ENCODE results near the gene FIBP. TPM values are rescaled to one million over a fixed set of nuclear protein-coding genes. Genes with fewer than 3 reads are reported as not detected.

FIBP gene
- polyA plus RNA-seq, 1 donor from 2014 or later, result 248 TPM

Other genes with a start within 250 kb of the FIBP start
- gene RELA, start 225.6 kb downstream of the FIBP start, polyA plus RNA-seq, result 19.3 and 19.5 TPM in 2 replicates
- gene KAT5, start 176.2 kb downstream of the FIBP start, polyA plus RNA-seq, result 102 and 109 TPM in 2 replicates
- gene RNASEH2C, start 167.7 kb downstream of the FIBP start, polyA plus RNA-seq, result 38.4 and 43.8 TPM in 2 replicates
- 0.52 and 1.3 TPM in 2 replicates for gene AP5B1, start 107.5 kb downstream of the FIBP start, polyA plus RNA-seq
- not detected in 2 replicates for gene OVOL1, start 101.4 kb downstream of the FIBP start, polyA plus RNA-seq
- gene SNX32, start 54.5 kb downstream of the FIBP start, polyA plus RNA-seq, result 12.6 and 16.0 TPM in 2 replicates
- gene CFL1, start 30.3 kb downstream of the FIBP start, polyA plus RNA-seq, result 1,633 and 1,984 TPM in 2 replicates
- gene MUS81, start 28.0 kb downstream of the FIBP start, polyA plus RNA-seq, result 183 and 211 TPM in 2 replicates
- gene EFEMP2, start 15.7 kb downstream of the FIBP start, polyA plus RNA-seq, result 0.50 and 0.67 TPM in 2 replicates
- not detected in 2 replicates for gene CTSW, start 8.6 kb downstream of the FIBP start, polyA plus RNA-seq
- gene CCDC85B, start 2.2 kb upstream of the FIBP start, polyA plus RNA-seq, result 28.5 TPM in 2 replicates
- gene FOSL1, start 11.9 kb upstream of the FIBP start, polyA plus RNA-seq, result 0.68 TPM in 1 of 2 replicates, not detected in the other
- 13.3 and 20.4 TPM in 2 replicates for gene C11orf68, start 30.6 kb upstream of the FIBP start, polyA plus RNA-seq
- gene DRAP1, start 31.0 kb upstream of the FIBP start, polyA plus RNA-seq, result 242 and 259 TPM in 2 replicates
- gene TSGA10IP, start 57.0 kb upstream of the FIBP start, polyA plus RNA-seq, result 0.34 and 0.53 TPM in 2 replicates
- 34.9 and 38.4 TPM in 2 replicates for gene SART1, start 73.3 kb upstream of the FIBP start, polyA plus RNA-seq
- 34.9 and 35.4 TPM in 2 replicates for gene EIF1AD, start 113.7 kb upstream of the FIBP start, polyA plus RNA-seq
- 41.6 and 60.0 TPM in 2 replicates for gene BANF1, start 114.0 kb upstream of the FIBP start, polyA plus RNA-seq
- not detected in 2 replicates for gene CST6, start 123.5 kb upstream of the FIBP start, polyA plus RNA-seq
- not detected in 2 replicates for gene CATSPER1, start 138.0 kb upstream of the FIBP start, polyA plus RNA-seq
- gene GAL3ST3, start 160.7 kb upstream of the FIBP start, polyA plus RNA-seq, result 16.7 and 17.2 TPM in 2 replicates
- gene SF3B2, start 163.9 kb upstream of the FIBP start, polyA plus RNA-seq, result 121 and 145 TPM in 2 replicates
- 12.1 and 14.4 TPM in 2 replicates for gene PACS1, start 181.8 kb upstream of the FIBP start, polyA plus RNA-seq

Measured in neural cell (in vitro differentiated cells).